Lung (tissue), 12 donors: ENCODE data around the gene LMTK3. TPM values are rescaled to one million over a fixed set of nuclear protein-coding genes. Genes with fewer than 3 reads are reported as not detected.

Experiments used
- ATAC-seq: fragments of 200-7000 bp; cut with Tn5 transposase; one replicate; pipeline ENCODE4 v1.9.1; 2020; ENCODE audit warnings: moderate number of reproducible peaks; ENCODE audit not compliant: insufficient read depth, low FRiP score
- DNase-seq, 3 donors: peaks; one replicate each; pipeline ENCODE4 v3.0.0-alpha.2; 2013 to 2017
- H3K27ac ChIP-seq, 2 donors: one replicate each; pipeline ENCODE4 v1.5.1; 2013; ENCODE audit warnings: mild to moderate bottlenecking in 2 of 2, moderate library complexity in 2 of 2, control low read depth in 1 of 2, inconsistent platforms in 1 of 2, low read depth in 1 of 2, low read length in 1 of 2
- H3K27me3 ChIP-seq, 3 donors: one replicate each; pipeline ENCODE4 v1.5.1; 2013; ENCODE audit warnings: low read length in 2 of 3; ENCODE audit not compliant: control insufficient read depth in 3 of 3, insufficient read depth in 3 of 3
- H3K36me3 ChIP-seq, 4 donors: one replicate each; pipeline ENCODE4 v1.5.1; 2013; ENCODE audit warnings: low read length in 4 of 4, mild to moderate bottlenecking in 1 of 4, moderate library complexity in 1 of 4; ENCODE audit not compliant: control insufficient read depth in 4 of 4, insufficient read depth in 4 of 4
- H3K4me1 ChIP-seq, 5 donors: one replicate each; pipeline ENCODE4 v1.5.1; 2013; ENCODE audit warnings: low read length in 5 of 5, mild to moderate bottlenecking in 2 of 5, moderate library complexity in 1 of 5; ENCODE audit not compliant: control insufficient read depth in 5 of 5, insufficient read depth in 5 of 5
- H3K4me3 ChIP-seq: one replicate; pipeline ENCODE4 v1.5.1; 2013; ENCODE audit warnings: mild to moderate bottlenecking, control low read depth, moderate library complexity
- H3K9ac ChIP-seq, 2 donors: one replicate each; pipeline ENCODE4 v1.5.1; 2013; ENCODE audit warnings: low read length in 2 of 2, control low read depth in 1 of 2; ENCODE audit not compliant: insufficient read depth in 1 of 2
- H3K9me3 ChIP-seq, 4 donors: one replicate each; pipeline ENCODE4 v1.5.1; 2013; ENCODE audit warnings: low read length in 3 of 4, mild to moderate bottlenecking in 1 of 4, moderate library complexity in 1 of 4; ENCODE audit not compliant: control insufficient read depth in 4 of 4, insufficient read depth in 3 of 4
- WGBS, 2 donors: extraction: QIAGEN DNeasy Blood & Tissue Kit; methylation state at CpG; one replicate each; pipeline ENCODE4 v1.1.7; 2013; 5-methylcytosine and 5-hydroxymethylcytosine counted together
- polyA plus RNA-seq, 2 donors: library from polyadenylated mRNA; stranded (reverse); fragments of 200-250 nt; gene quantifications; one replicate each; pipeline ENCODE4 v1.2.1, GENCODE V29; 2013
- total RNA-seq, 2 donors: library from RNA; depleted of rRNA in 1 of 2; stranded (reverse); fragments of >200 nt in 1 of 2; gene quantifications; one replicate each; pipeline ENCODE4 v1.2.1, GENCODE V29; 2014 to 2021
- TF ChIP-seq, protein P1 (sequence below): IDR thresholded peaks from 2 replicates; pipeline ENCODE4 v1.5.1; 2012; ENCODE audit warnings: mild to moderate bottlenecking; ENCODE audit errors: control extremely low read depth, extremely low read depth
- donor health status: control.
- donor health status: control.
- donor health status: Bipolar disorder and iron deficiency.
- donor health status: healthy.
- donor health status: DM: yes; HTN: yes; CAD: no.

Gene LMTK3
- total and polyA plus RNA-seq, 4 donors = 1.9 to 10.7 (median 4.8) TPM

DNA sequence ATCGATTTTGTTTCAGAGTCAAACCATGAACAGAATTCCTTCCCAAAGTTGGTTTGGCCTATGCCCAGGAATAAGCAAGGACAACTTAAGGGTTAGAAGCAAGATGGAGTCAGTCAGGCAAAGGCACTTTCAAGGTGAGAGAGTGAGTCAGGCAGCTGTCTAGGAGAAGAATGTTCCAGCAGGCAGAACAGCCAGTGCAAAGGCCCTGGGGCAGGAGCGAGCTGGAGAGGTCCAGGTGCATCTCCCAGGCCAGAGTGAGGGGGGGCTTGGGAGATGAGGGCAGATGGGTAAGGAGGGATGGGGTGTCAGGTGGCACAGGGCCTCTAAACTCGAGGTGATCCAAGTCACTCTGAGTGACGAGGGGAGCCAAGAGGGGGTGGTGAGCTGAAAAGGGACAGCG, 75.0 kb downstream of the LMTK3 start:
- Histone ChIP-seq H3K36me3 (no peaks in the 10 kb centered on the region), H3K4me1 (no peaks in the 10 kb centered on the region), H3K9ac (no peak overlapping the region), H3K27me3 (peaks cover 0 to 4% (median 4%) of the 10 kb centered on the region in 3 donors), H3K27ac (no peak overlapping the region), H3K9me3 (no peaks in the 10 kb centered on the region), H3K4me3 (no peak overlapping the region)
- DNase-seq (no peak), ATAC-seq (no peak)
- WGBS, 2 donors = 86 to 91% methylated on average over 5 of the region's 5 CpGs
- TF ChIP-seq, protein P1, sequence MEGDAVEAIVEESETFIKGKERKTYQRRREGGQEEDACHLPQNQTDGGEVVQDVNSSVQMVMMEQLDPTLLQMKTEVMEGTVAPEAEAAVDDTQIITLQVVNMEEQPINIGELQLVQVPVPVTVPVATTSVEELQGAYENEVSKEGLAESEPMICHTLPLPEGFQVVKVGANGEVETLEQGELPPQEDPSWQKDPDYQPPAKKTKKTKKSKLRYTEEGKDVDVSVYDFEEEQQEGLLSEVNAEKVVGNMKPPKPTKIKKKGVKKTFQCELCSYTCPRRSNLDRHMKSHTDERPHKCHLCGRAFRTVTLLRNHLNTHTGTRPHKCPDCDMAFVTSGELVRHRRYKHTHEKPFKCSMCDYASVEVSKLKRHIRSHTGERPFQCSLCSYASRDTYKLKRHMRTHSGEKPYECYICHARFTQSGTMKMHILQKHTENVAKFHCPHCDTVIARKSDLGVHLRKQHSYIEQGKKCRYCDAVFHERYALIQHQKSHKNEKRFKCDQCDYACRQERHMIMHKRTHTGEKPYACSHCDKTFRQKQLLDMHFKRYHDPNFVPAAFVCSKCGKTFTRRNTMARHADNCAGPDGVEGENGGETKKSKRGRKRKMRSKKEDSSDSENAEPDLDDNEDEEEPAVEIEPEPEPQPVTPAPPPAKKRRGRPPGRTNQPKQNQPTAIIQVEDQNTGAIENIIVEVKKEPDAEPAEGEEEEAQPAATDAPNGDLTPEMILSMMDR = no peak

Other genes starting within 250 kb of the LMTK3 start
- gene ZNF114, start 241.8 kb downstream of the LMTK3 start, total RNA-seq = 1 to 10 TPM; 1.5 to 4.1 TPM
- under 1 TPM; 0.37 to 0.63 TPM for gene ZNF114, start 241.8 kb downstream of the LMTK3 start, polyA plus RNA-seq
- gene EMP3, start 186.3 kb downstream of the LMTK3 start, total RNA-seq = 100 to 1,000 TPM in 1 of 2 donors, 10 to 100 TPM in 1; 36.9 to 189 TPM
- gene EMP3, start 186.3 kb downstream of the LMTK3 start, polyA plus RNA-seq = 100 to 1,000 TPM; 256 to 276 TPM
- 10 to 100 TPM; 10.9 to 12.3 TPM for gene TMEM143, start 147.9 kb downstream of the LMTK3 start, total RNA-seq
- 1 to 10 TPM; 4.1 to 7.6 TPM for gene TMEM143, start 147.9 kb downstream of the LMTK3 start, polyA plus RNA-seq
- gene SYNGR4, start 147.5 kb downstream of the LMTK3 start, total RNA-seq = not detected
- not detected for gene SYNGR4, start 147.5 kb downstream of the LMTK3 start, polyA plus RNA-seq
- gene KDELR1, start 120.3 kb downstream of the LMTK3 start, total RNA-seq = 100 to 1,000 TPM; 101 to 142 TPM
- 100 to 1,000 TPM; 108 to 156 TPM for gene KDELR1, start 120.3 kb downstream of the LMTK3 start, polyA plus RNA-seq
- gene GRIN2D, start 118.2 kb downstream of the LMTK3 start, total RNA-seq = 1 to 10 TPM in 1 of 2 donors, under 1 TPM in 1; 0.54 to 1.0 TPM
- under 1 TPM; 0.26 to 0.32 TPM for gene GRIN2D, start 118.2 kb downstream of the LMTK3 start, polyA plus RNA-seq
- gene GRWD1, start 65.9 kb downstream of the LMTK3 start, total RNA-seq = 10 to 100 TPM; 14.6 to 38.1 TPM
- gene GRWD1, start 65.9 kb downstream of the LMTK3 start, polyA plus RNA-seq = 10 to 100 TPM in 1 of 2 donors, 1 to 10 TPM in 1; 8.9 to 29.2 TPM
- gene KCNJ14, start 56.3 kb downstream of the LMTK3 start, total RNA-seq = under 1 TPM; 0.82 to 0.83 TPM
- under 1 TPM; 0.21 to 0.35 TPM for gene KCNJ14, start 56.3 kb downstream of the LMTK3 start, polyA plus RNA-seq
- gene CYTH2, start 42.5 kb downstream of the LMTK3 start, total RNA-seq = 10 to 100 TPM; 45.3 to 72.5 TPM
- 10 to 100 TPM; 44.1 to 53.1 TPM for gene CYTH2, start 42.5 kb downstream of the LMTK3 start, polyA plus RNA-seq
- 10 to 100 TPM in 1 of 2 donors, 1 to 10 TPM in 1; 1.2 to 10.5 TPM for gene SULT2B1, start 40.3 kb upstream of the LMTK3 start, total RNA-seq
- gene SULT2B1, start 40.3 kb upstream of the LMTK3 start, polyA plus RNA-seq = 10 to 100 TPM; 10.9 to 22.9 TPM
- not detected for gene SPACA4, start 94.9 kb upstream of the LMTK3 start, total RNA-seq
- gene SPACA4, start 94.9 kb upstream of the LMTK3 start, polyA plus RNA-seq = under 1 TPM; 0.03 to 0.16 TPM
- gene FAM83E, start 103.2 kb upstream of the LMTK3 start, total RNA-seq = 10 to 100 TPM; 22.2 to 41.1 TPM
- 10 to 100 TPM; 32.3 to 43.8 TPM for gene FAM83E, start 103.2 kb upstream of the LMTK3 start, polyA plus RNA-seq
- 1,000 to 10,000 TPM; 1,019 to 1,119 TPM for gene RPL18, start 107.3 kb upstream of the LMTK3 start, total RNA-seq
- gene RPL18, start 107.3 kb upstream of the LMTK3 start, polyA plus RNA-seq = 1,000 to 10,000 TPM; 1,696 to 3,542 TPM
- 10 to 100 TPM; 10.3 to 35.3 TPM for gene SPHK2, start 107.7 kb upstream of the LMTK3 start, total RNA-seq
- 10 to 100 TPM; 18.3 to 19.8 TPM for gene SPHK2, start 107.7 kb upstream of the LMTK3 start, polyA plus RNA-seq
- gene DBP, start 125.5 kb upstream of the LMTK3 start, total RNA-seq = 10 to 100 TPM in 1 of 2 donors, 1 to 10 TPM in 1; 9.4 to 10.3 TPM
- 10 to 100 TPM in 1 of 2 donors, 1 to 10 TPM in 1; 6.8 to 16.8 TPM for gene DBP, start 125.5 kb upstream of the LMTK3 start, polyA plus RNA-seq
- 1 to 10 TPM in 1 of 2 donors, under 1 TPM in 1; 0.88 to 5.4 TPM for gene CA11, start 134.4 kb upstream of the LMTK3 start, total RNA-seq
- 10 to 100 TPM in 1 of 2 donors, 1 to 10 TPM in 1; 4.8 to 13.0 TPM for gene CA11, start 134.4 kb upstream of the LMTK3 start, polyA plus RNA-seq
- under 1 TPM; 0.26 to 0.28 TPM for gene NTN5, start 161.2 kb upstream of the LMTK3 start, total RNA-seq
- gene NTN5, start 161.2 kb upstream of the LMTK3 start, polyA plus RNA-seq = under 1 TPM; 0.11 to 0.28 TPM
- gene FUT2, start 184.1 kb upstream of the LMTK3 start, total RNA-seq = 1 to 10 TPM in 1 of 2 donors, under 1 TPM in 1; 0.40 to 5.6 TPM
- 1 to 10 TPM; 4.4 to 6.5 TPM for gene FUT2, start 184.1 kb upstream of the LMTK3 start, polyA plus RNA-seq
- gene MAMSTR, start 207.9 kb upstream of the LMTK3 start, total RNA-seq = 1 to 10 TPM; 1.3 to 1.5 TPM
- 1 to 10 TPM in 1 of 2 donors, under 1 TPM in 1; 0.48 to 1.2 TPM for gene MAMSTR, start 207.9 kb upstream of the LMTK3 start, polyA plus RNA-seq
- 10 to 100 TPM; 26.2 to 32.8 TPM for gene RASIP1, start 228.8 kb upstream of the LMTK3 start, total RNA-seq
- 10 to 100 TPM; 24.7 to 37.9 TPM for gene RASIP1, start 228.8 kb upstream of the LMTK3 start, polyA plus RNA-seq
- gene IZUMO1, start 235.1 kb upstream of the LMTK3 start, total RNA-seq = 1 to 10 TPM; 1.2 to 3.1 TPM
- gene IZUMO1, start 235.1 kb upstream of the LMTK3 start, polyA plus RNA-seq = 1 to 10 TPM in 1 of 2 donors, under 1 TPM in 1; 0.97 to 2.4 TPM
- 10 to 100 TPM in 1 of 2 donors, 1 to 10 TPM in 1; 5.1 to 12.4 TPM for gene FUT1, start 240.8 kb upstream of the LMTK3 start, total RNA-seq
- gene FUT1, start 240.8 kb upstream of the LMTK3 start, polyA plus RNA-seq = 1 to 10 TPM; 5.5 to 8.6 TPM
- gene FGF21, start 243.7 kb upstream of the LMTK3 start, total RNA-seq = not detected
- not detected for gene FGF21, start 243.7 kb upstream of the LMTK3 start, polyA plus RNA-seq